AG04450 (cell line): ENCODE results near the gene RRAS2. TPM values are rescaled to one million over a fixed set of nuclear protein-coding genes. Genes with fewer than 3 reads are reported as not detected.

ENCODE experiments used
- CTCF ChIA-PET: fragments of 300-600, 350-600 bp; formaldehyde crosslinking; extraction: SDS; loops from one replicate; lab custom pipeline; 2022; ENCODE audit warnings: antibody characterized with exemption, inconsistent platforms; lab: Charles Lee
- POLR2A ChIA-PET: fragments of 350-600 bp; formaldehyde crosslinking; extraction: SDS; loops from one replicate; lab custom pipeline; 2021; ENCODE audit warnings: antibody characterized with exemption, inconsistent platforms; lab: Yijun Ruan, JAX
- DNase-seq: peaks from one replicate; pipeline ENCODE4 v3.0.0-alpha.2; 2011; ENCODE audit warnings: low read depth, low spot score
- H3K27ac ChIP-seq: one replicate; pipeline ENCODE4 v1.5.1; 2012; ENCODE audit warnings: low read depth, low read length, control low read depth
- H3K27me3 ChIP-seq: one replicate; pipeline ENCODE4 v1.6.0; 2012; ENCODE audit warnings: low read length; ENCODE audit not compliant: control insufficient read depth, insufficient read depth
- H3K4me3 ChIP-seq: 2 replicates; pipeline ENCODE4 v1.5.1; 2011; ENCODE audit warnings: mild to moderate bottlenecking, low read depth, low read length, control low read depth
- H3K9me3 ChIP-seq: 2 replicates; pipeline ENCODE4 v1.5.1; 2012; ENCODE audit warnings: low read length; ENCODE audit not compliant: control insufficient read depth, insufficient read depth
- CTCF ChIP-seq: IDR thresholded peaks from 2 replicates; pipeline ENCODE4 v1.5.1; 2011; ENCODE audit warnings: low read depth, low read length, control low read depth, inconsistent platforms
- polyA plus RNA-seq: library from polyadenylated mRNA; depleted of rRNA; stranded (reverse); fragments of >200 nt; gene quantifications from 2 replicates; pipeline ENCODE4 v1.2.3, GENCODE V29; 2011

The RRAS2 gene
- polyA plus RNA-seq, 1 experiment: 95.8 TPM

- ChIA-PET CTCF (no interaction called here), POLR2A (no interaction called here)
- no peaks in the 10 kb centered on the region for H3K27me3 ChIP-seq
- H3K27ac ChIP-seq: no peak overlapping the region
- no peak for TF ChIP-seq CTCF
- no peaks in the 10 kb centered on the region for H3K9me3 ChIP-seq
- no peak for DNase-seq
- no peak overlapping the region for H3K4me3 ChIP-seq
These were observed 27.4 kb downstream of the RRAS2 start for GRCh38 chr11:14331476-14332136.

GRCh38 chr11:14330881-14331280 is 28.1 kb downstream of the RRAS2 start:
- DNase-seq: no peak
- Histone ChIP-seq H3K4me3 (no peak overlapping the region), H3K27me3 (no peaks in the 10 kb centered on the region), H3K27ac (no peak overlapping the region), H3K9me3 (no peaks in the 10 kb centered on the region)
- no peak for TF ChIP-seq CTCF
- ChIA-PET POLR2A (no interaction called here), CTCF (no interaction called here)

DNA sequence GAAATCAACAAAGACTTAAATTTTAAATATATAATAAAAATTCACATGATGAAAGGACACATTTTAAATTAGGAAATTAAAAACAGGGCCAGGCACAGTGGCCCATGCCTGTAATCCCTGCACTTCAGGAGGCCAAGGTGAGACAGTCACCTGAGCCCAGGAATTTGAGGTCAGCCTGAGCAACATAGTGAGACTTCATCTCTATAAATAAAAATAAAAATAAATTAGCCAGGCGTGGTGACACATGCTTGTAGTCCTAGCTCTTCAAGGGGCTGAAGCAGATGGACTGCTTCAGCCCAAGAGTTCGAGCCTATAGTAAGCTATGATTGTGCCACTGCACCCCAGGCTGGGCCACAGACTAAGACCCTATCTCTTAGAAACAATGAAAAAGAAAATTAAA is 29.3 kb downstream of the RRAS2 start:
- Histone ChIP-seq H3K9me3 (no peaks in the 10 kb centered on the region), H3K4me3 (no peak overlapping the region), H3K27me3 (no peaks in the 10 kb centered on the region), H3K27ac (no peak overlapping the region)
- ChIA-PET CTCF (interaction anchor here (2.0 kb wide), 1 partner anchor 21 kb away, joined by 8 read pairs; no protein-coding TSS in a partner anchor), POLR2A (no interaction called here)
- no peak for TF ChIP-seq CTCF
- no peak for DNase-seq

DNA sequence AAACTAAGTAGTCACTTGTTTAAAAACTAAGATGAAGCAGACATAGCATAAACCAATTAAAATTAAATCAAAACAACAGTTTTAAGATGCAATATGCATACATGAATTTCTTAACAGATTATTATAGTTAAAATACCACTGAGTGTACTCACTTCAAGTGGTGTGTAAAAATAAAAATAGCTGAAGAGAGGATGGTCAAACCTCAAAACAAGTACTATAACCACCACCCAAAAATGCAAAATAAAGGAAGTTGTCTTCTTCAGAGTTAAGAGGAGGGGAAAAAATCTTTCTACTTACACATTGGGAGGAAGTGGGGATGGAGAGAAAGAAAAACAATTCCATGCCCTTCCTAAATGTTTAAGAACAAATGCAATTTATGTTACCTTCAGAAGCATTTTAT is 31.9 kb downstream of the RRAS2 start:
- TF ChIP-seq CTCF: no peak
- CTCF ChIA-PET: interaction anchor here (1.0 kb wide), 1 partner anchor 128 kb away, joined by 5 read pairs; no protein-coding TSS in a partner anchor
- Histone ChIP-seq H3K27me3 (no peaks in the 10 kb centered on the region), H3K9me3 (no peaks in the 10 kb centered on the region), H3K4me3 (no peak overlapping the region), H3K27ac (no peak overlapping the region)
- POLR2A ChIA-PET: no interaction called here
- no peak for DNase-seq

GRCh38 chr11:14323118-14323676 is 35.8 kb downstream of the RRAS2 start:
- no peak for DNase-seq
- no peak overlapping the region for H3K27ac ChIP-seq
- TF ChIP-seq CTCF: no peak
- H3K4me3 ChIP-seq: no peak overlapping the region
- H3K9me3 ChIP-seq: no peaks in the 10 kb centered on the region
- ChIA-PET POLR2A (no interaction called here), CTCF (interaction anchor here (1.9 kb wide), 1 partner anchor 10 kb away, joined by 5 read pairs; no protein-coding TSS in a partner anchor)
- H3K27me3 ChIP-seq: no peaks in the 10 kb centered on the region
